Measurements from ENCODE around the gene NME9.

Gene NME9

DNA sequence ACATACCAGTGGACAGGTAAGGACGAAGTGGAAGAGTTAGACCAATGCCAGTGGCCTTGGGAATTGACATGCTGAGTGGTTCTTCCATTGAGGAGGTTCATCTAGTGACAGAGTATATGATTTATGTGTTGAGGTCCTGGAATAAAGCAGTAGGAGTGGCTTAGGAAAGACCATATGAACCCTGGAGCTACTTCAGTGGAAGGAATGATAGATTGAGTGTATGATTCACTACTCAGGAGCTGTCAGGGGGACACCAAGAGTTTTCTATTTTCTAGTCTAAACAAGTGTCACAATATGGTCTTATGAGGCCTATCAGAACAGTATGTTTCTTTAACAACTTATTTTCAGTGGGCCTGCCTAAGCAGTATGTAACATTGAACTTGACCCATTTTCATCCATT, 63.9 kb downstream of the NME9 start:
- H3K79me2 ChIP-seq (ENCODE audit: insufficient read depth, low read length): no peaks in the 10 kb centered on the region
- peaks cover 3% of the 10 kb centered on the region; the same call in 1 of the 2 replicates for H3K36me3 ChIP-seq (ENCODE audit: insufficient read depth, low read length)
- H3K9me3 ChIP-seq (ENCODE audit: insufficient read depth, low read depth, low read length): no peaks in the 10 kb centered on the region
- no peak overlapping the region for H3K4me2 ChIP-seq (ENCODE audit: low read depth, low read length, poor library complexity, severe bottlenecking)
- no peak overlapping the region for H3K4me3 ChIP-seq (ENCODE audit: low read length, poor library complexity, severe bottlenecking)
- no peaks in the 10 kb centered on the region for H3K27me3 ChIP-seq (ENCODE audit: insufficient read depth, low read length, poor library complexity, severe bottlenecking)
- no peak overlapping the region for H3K9ac ChIP-seq (ENCODE audit: low read depth, low read length, poor library complexity, severe bottlenecking)
- H3K4me1 ChIP-seq (ENCODE audit: insufficient read depth, low read length, poor library complexity, severe bottlenecking): no peaks in the 10 kb centered on the region
- no peaks in the 10 kb centered on the region for H4K20me1 ChIP-seq (ENCODE audit: insufficient read depth, low read length, poor library complexity, severe bottlenecking)
- H2AFZ ChIP-seq (ENCODE audit: low read length): no peak overlapping the region
- no peak for TF ChIP-seq EZH2phosphoT487 (IDR thresholded peaks at IDR 0.05; ENCODE audit: borderline replicate concordance)
- no peak for TF ChIP-seq CTCF (conservative IDR thresholded peaks at IDR 0.05; ENCODE audit: low read length)
- H3F3A ChIP-seq (ENCODE audit: low read depth): no peaks in the 10 kb centered on the region
- no peaks in the 10 kb centered on the region for H3K9me2 ChIP-seq (replicated peaks; ENCODE audit: low read depth, low read length)

GRCh38 chr3:138263104-138263503, 66.5 kb downstream of the NME9 start:
- no peaks in the 10 kb centered on the region for H3K4me1 ChIP-seq (ENCODE audit: insufficient read depth, low read length, poor library complexity, severe bottlenecking)
- H3K9me3 ChIP-seq (ENCODE audit: insufficient read depth, low read depth, low read length): no peaks in the 10 kb centered on the region
- no peak overlapping the region for H2AFZ ChIP-seq (ENCODE audit: low read length)
- no peaks in the 10 kb centered on the region for H3K27me3 ChIP-seq (ENCODE audit: insufficient read depth, low read length, poor library complexity, severe bottlenecking)
- H3K4me3 ChIP-seq (ENCODE audit: low read length, poor library complexity, severe bottlenecking): no peak overlapping the region
- H3K4me2 ChIP-seq (ENCODE audit: low read depth, low read length, poor library complexity, severe bottlenecking): no peak overlapping the region
- H3K9ac ChIP-seq (ENCODE audit: low read depth, low read length, poor library complexity, severe bottlenecking): no peak overlapping the region
- no peaks in the 10 kb centered on the region for H4K20me1 ChIP-seq (ENCODE audit: insufficient read depth, low read length, poor library complexity, severe bottlenecking)
- TF ChIP-seq EZH2phosphoT487 (IDR thresholded peaks at IDR 0.05; ENCODE audit: borderline replicate concordance): no peak
- no peak; the same call in 1 of the 2 replicates for TF ChIP-seq CTCF (conservative IDR thresholded peaks at IDR 0.05; ENCODE audit: low read length)
- H3K36me3 ChIP-seq (ENCODE audit: insufficient read depth, low read length): peaks cover 8% of the 10 kb centered on the region; the same call in 1 of the 2 replicates
- no peaks in the 10 kb centered on the region for H3F3A ChIP-seq (ENCODE audit: low read depth)
- H3K9me2 ChIP-seq (replicated peaks; ENCODE audit: low read depth, low read length): no peaks in the 10 kb centered on the region
- no peaks in the 10 kb centered on the region for H3K79me2 ChIP-seq (ENCODE audit: insufficient read depth, low read length)

DNA sequence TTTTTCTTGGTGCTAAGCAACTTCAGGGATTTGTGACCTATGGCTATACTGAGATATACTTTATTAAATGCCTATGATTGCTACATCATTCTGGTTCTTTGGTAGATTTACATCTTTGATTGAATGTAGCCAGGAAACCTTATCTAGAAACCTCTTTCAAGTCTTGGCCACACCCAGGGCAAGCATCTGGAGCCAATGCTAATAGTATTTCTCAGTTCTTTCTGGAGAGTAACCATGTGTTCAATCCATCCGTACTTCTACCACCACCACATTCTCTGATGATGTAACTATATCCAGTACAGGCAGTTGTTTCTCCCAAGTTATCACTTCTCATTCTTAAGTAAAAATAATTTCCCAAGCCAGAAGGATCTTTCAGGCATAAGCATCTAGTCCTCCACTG, 69.0 kb downstream of the NME9 start:
- TF ChIP-seq EZH2phosphoT487 (IDR thresholded peaks at IDR 0.05; ENCODE audit: borderline replicate concordance) (no peak), CTCF (conservative IDR thresholded peaks at IDR 0.05; ENCODE audit: low read length) (no peak)
- no peaks in the 10 kb centered on the region for H3K79me2 ChIP-seq (ENCODE audit: insufficient read depth, low read length)
- H4K20me1 ChIP-seq (ENCODE audit: insufficient read depth, low read length, poor library complexity, severe bottlenecking): no peaks in the 10 kb centered on the region
- H2AFZ ChIP-seq (ENCODE audit: low read length): no peak overlapping the region
- H3K27me3 ChIP-seq (ENCODE audit: insufficient read depth, low read length, poor library complexity, severe bottlenecking): no peaks in the 10 kb centered on the region
- no peak overlapping the region for H3K4me3 ChIP-seq (ENCODE audit: low read length, poor library complexity, severe bottlenecking)
- H3F3A ChIP-seq (ENCODE audit: low read depth): no peaks in the 10 kb centered on the region
- no peaks in the 10 kb centered on the region for H3K9me3 ChIP-seq (ENCODE audit: insufficient read depth, low read depth, low read length)
- peaks cover 5% of the 10 kb centered on the region; the same call in 1 of the 2 replicates for H3K36me3 ChIP-seq (ENCODE audit: insufficient read depth, low read length)
- no peaks in the 10 kb centered on the region for H3K4me1 ChIP-seq (ENCODE audit: insufficient read depth, low read length, poor library complexity, severe bottlenecking)
- no peak overlapping the region for H3K4me2 ChIP-seq (ENCODE audit: low read depth, low read length, poor library complexity, severe bottlenecking)
- no peak overlapping the region for H3K9ac ChIP-seq (ENCODE audit: low read depth, low read length, poor library complexity, severe bottlenecking)
- H3K9me2 ChIP-seq (replicated peaks; ENCODE audit: low read depth, low read length): no peaks in the 10 kb centered on the region
